DOHH2 (cell line): ENCODE data around the gene PEX5L.

Experiments used
- H3F3A ChIP-seq: fragments of 200-600 bp; sonication (generic), shearing (Covaris generic); 2 replicates; pipeline ENCODE4 v1.6.0; 2016; ENCODE audit warnings: antibody characterized with exemption, mild to moderate bottlenecking; ENCODE audit not compliant: control insufficient read depth, insufficient read depth
- H3K27ac ChIP-seq: fragments of 200-600 bp; sonication (generic); 2 replicates; pipeline ENCODE4 v1.5.1; 2014; ENCODE audit warnings: low read depth, mild to moderate bottlenecking, low read length, moderate library complexity
- H3K27me3 ChIP-seq: fragments of 200-600 bp; sonication (generic); 2 replicates; pipeline ENCODE4 v1.6.1; 2014; ENCODE audit warnings: mild to moderate bottlenecking, low read length, mixed read lengths; ENCODE audit not compliant: control insufficient read depth
- H3K36me3 ChIP-seq: fragments of 200-600 bp; sonication (generic); 2 replicates; pipeline ENCODE4 v1.6.1; 2014; ENCODE audit warnings: mild to moderate bottlenecking, low read length, moderate library complexity, mixed read lengths; ENCODE audit not compliant: control insufficient read depth
- H3K4me1 ChIP-seq: fragments of 200-600 bp; sonication (generic); 2 replicates; pipeline ENCODE4 v1.6.1; 2014; ENCODE audit warnings: mild to moderate bottlenecking, low read length, mixed read lengths; ENCODE audit not compliant: control insufficient read depth
- H3K4me2 ChIP-seq: fragments of 200-600 bp; sonication (generic); 2 replicates; pipeline ENCODE4 v1.6.0; 2014; ENCODE audit warnings: mild to moderate bottlenecking, low read length, moderate library complexity
- H3K4me3 ChIP-seq: fragments of 200-600 bp; sonication (generic); 2 replicates; pipeline ENCODE4 v1.5.1; 2014; ENCODE audit warnings: mild to moderate bottlenecking, low read length, mixed read lengths
- H3K79me2 ChIP-seq: fragments of 200-600 bp; sonication (generic); 2 replicates; pipeline ENCODE4 v1.6.1; 2014; ENCODE audit warnings: mild to moderate bottlenecking, low read length, mixed read lengths; ENCODE audit not compliant: control insufficient read depth
- H3K9me2 ChIP-seq: fragments of 200-600 bp; sonication (generic); replicated peaks from 2 replicates; pipeline ENCODE4 v1.6.1; 2014; ENCODE audit warnings: mild to moderate bottlenecking, low read length, mixed read lengths; ENCODE audit not compliant: control insufficient read depth
- H3K9me3 ChIP-seq: fragments of 200-600 bp; sonication (generic); 2 replicates; pipeline ENCODE4 v1.6.1; 2014; ENCODE audit warnings: antibody characterized with exemption, low read length, mixed read lengths; ENCODE audit not compliant: control insufficient read depth, insufficient read depth
- H4K20me1 ChIP-seq: fragments of 200-600 bp; sonication (generic); 2 replicates; pipeline ENCODE4 v1.6.0; 2014; ENCODE audit warnings: low read depth, mild to moderate bottlenecking, antibody characterized with exemption, low read length, moderate library complexity; ENCODE audit not compliant: control insufficient read depth, insufficient read depth
- EZH2phosphoT487 ChIP-seq: fragments of 200-600 bp; sonication (generic); IDR thresholded peaks from 2 replicates; pipeline ENCODE4 v1.6.1; 2017; ENCODE audit warnings: borderline replicate concordance, mild to moderate bottlenecking, antibody characterized with exemption, low read length, moderate library complexity, mixed read lengths
- TF ChIP-seq, protein P1 (sequence below): fragments of 200-600 bp; sonication (generic); IDR thresholded peaks from one replicate; pipeline ENCODE4 v1.5.1; 2014; ENCODE audit warnings: antibody characterized with exemption, mild to moderate bottlenecking, low read depth, low read length; ENCODE audit not compliant: poor library complexity, severe bottlenecking

The PEX5L gene

DNA sequence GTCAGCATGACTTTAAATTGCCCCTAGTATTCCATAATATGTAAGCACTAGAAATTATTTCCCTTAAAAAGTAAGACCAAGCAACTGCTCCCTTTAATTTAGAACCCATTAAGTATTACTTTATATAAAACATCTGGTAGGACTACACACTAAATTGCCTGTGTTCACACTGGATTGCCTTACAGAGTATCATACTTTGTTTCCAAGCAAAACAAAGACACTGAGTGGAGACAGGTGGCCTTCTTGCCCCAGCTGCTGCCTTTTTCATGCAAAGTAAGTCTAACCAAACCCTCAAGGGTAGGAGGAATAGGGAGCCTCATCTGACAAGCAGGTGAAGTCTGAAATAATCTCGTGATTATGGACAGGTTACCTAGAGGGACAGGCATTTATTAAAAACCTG is 87.3 kb downstream of the PEX5L start:
- TF ChIP-seq EZH2phosphoT487: no peak
- TF ChIP-seq, protein P1, sequence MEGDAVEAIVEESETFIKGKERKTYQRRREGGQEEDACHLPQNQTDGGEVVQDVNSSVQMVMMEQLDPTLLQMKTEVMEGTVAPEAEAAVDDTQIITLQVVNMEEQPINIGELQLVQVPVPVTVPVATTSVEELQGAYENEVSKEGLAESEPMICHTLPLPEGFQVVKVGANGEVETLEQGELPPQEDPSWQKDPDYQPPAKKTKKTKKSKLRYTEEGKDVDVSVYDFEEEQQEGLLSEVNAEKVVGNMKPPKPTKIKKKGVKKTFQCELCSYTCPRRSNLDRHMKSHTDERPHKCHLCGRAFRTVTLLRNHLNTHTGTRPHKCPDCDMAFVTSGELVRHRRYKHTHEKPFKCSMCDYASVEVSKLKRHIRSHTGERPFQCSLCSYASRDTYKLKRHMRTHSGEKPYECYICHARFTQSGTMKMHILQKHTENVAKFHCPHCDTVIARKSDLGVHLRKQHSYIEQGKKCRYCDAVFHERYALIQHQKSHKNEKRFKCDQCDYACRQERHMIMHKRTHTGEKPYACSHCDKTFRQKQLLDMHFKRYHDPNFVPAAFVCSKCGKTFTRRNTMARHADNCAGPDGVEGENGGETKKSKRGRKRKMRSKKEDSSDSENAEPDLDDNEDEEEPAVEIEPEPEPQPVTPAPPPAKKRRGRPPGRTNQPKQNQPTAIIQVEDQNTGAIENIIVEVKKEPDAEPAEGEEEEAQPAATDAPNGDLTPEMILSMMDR: no peak
- Histone ChIP-seq H3K27ac (no peak overlapping the region), H3K4me2 (peak overlapping the region; percentile 8; the same call in 1 of the 2 replicates), H3K4me3 (no peak overlapping the region), H3K9me3 (no peaks in the 10 kb centered on the region), H3K36me3 (no peaks in the 10 kb centered on the region), H3K4me1 (peaks cover 20% of the 10 kb centered on the region), H3F3A (no peaks in the 10 kb centered on the region), H3K27me3 (peaks cover 73% of the 10 kb centered on the region), H4K20me1 (no peaks in the 10 kb centered on the region), H3K79me2 (no peaks in the 10 kb centered on the region), H3K9me2 (no peaks in the 10 kb centered on the region)

DNA sequence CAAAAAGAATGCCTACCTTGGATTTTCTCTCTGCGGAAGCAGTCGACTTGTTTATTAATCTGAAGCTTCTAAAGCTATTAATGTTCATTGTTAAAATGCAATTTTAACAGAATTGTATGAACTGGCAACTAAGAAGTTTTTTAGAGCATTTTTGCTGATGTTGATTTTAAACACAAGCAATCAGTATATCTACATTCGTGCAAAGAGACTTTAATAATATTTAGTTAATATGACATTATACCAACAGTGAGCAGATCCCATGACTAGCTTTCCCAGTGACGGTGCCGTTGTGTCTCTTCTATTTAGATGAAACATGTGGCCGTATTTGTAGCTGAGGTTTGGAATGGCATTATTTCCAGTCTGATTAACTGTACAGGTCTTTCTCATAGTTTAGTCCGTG is 88.0 kb downstream of the PEX5L start:
- Histone ChIP-seq H3K9me2 (no peaks in the 10 kb centered on the region), H3K4me1 (peaks cover 13% of the 10 kb centered on the region), H3K9me3 (no peaks in the 10 kb centered on the region), H3K4me2 (no peak overlapping the region), H3K27ac (no peak overlapping the region), H4K20me1 (no peaks in the 10 kb centered on the region), H3K79me2 (no peaks in the 10 kb centered on the region), H3K4me3 (no peak overlapping the region), H3K36me3 (no peaks in the 10 kb centered on the region), H3K27me3 (peaks cover 73% of the 10 kb centered on the region), H3F3A (no peaks in the 10 kb centered on the region)
- TF ChIP-seq EZH2phosphoT487: no peak
- TF ChIP-seq, protein P1: no peak

DNA sequence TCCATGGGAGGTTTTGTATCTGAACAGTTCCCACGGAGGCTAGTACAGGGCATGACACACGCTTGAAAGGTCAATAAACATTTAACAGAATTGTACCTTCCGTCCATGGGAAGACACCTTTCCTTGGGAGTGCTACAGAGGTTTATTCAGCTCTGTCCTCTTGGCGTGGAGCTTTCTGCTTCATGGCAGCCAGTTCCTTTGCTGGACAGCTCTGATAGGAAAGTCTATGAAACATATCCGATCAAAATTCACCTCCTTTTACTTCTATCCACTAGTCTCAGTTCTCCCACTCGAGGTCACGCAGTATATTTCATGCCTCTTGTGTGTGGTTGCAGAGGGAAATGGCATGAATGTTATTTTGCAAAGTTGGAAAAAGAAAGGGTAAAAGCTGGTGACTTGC is 91.2 kb downstream of the PEX5L start:
- no peak overlapping the region for H3K4me2 ChIP-seq
- no peaks in the 10 kb centered on the region for H3K79me2 ChIP-seq
- no peak overlapping the region for H3K27ac ChIP-seq

More for the DNA sequence above, 91.2 kb downstream of the PEX5L start:
- H3K4me1 ChIP-seq: peaks cover 10% of the 10 kb centered on the region
- H4K20me1 ChIP-seq: no peaks in the 10 kb centered on the region
- no peaks in the 10 kb centered on the region for H3K9me2 ChIP-seq
- no peaks in the 10 kb centered on the region for H3K36me3 ChIP-seq
- H3K27me3 ChIP-seq: peaks cover 54% of the 10 kb centered on the region
- H3K4me3 ChIP-seq: no peak overlapping the region
- H3F3A ChIP-seq: no peaks in the 10 kb centered on the region
- TF ChIP-seq, protein P1: no peak
- no peak for TF ChIP-seq EZH2phosphoT487
- H3K9me3 ChIP-seq: no peaks in the 10 kb centered on the region
